K562 (cell line): ENCODE measurements around the gene ACAP2. TPM values are rescaled to one million over a fixed set of nuclear protein-coding genes. Genes with fewer than 3 reads are reported as not detected.

Experiments
- CHD4 ChIP-seq: fragments of 200-600 bp; sonication (generic); IDR thresholded peaks from 3 replicates; pipeline ENCODE4 v1.6.1; 2012; ENCODE audit warnings: low read depth, mild to moderate bottlenecking, mixed read lengths, low read length, inconsistent platforms; ENCODE audit not compliant: insufficient read depth, insufficient replicate concordance, poor library complexity, severe bottlenecking
- CUX1 ChIP-seq: fragments of 200-800 bp; sonication (Bioruptor generic); IDR thresholded peaks from 2 replicates; pipeline ENCODE4 v1.6.1; 2016; ENCODE audit warnings: missing genetic modification characterization, missing compliant biosample characterization
- CXXC5 ChIP-seq: fragments of 250-450 bp; sonication (Bioruptor Pico); IDR thresholded peaks from 2 replicates; pipeline ENCODE4 v1.8.0; 2022; ENCODE audit warnings: inconsistent platforms, mild to moderate bottlenecking, moderate library complexity
- GABPB1 ChIP-seq: sonication (generic); formaldehyde crosslinking; IDR thresholded peaks from 2 replicates; pipeline ENCODE4 v1.8.0; 2022; ENCODE audit warnings: mild to moderate bottlenecking, missing genetic modification reagents
- HES1 ChIP-seq: fragments of 450-650 bp; IDR thresholded peaks from 2 replicates; pipeline ENCODE4 v1.6.1; 2016; ENCODE audit warnings: low read depth, mild to moderate bottlenecking, moderate library complexity
- NCOR1 ChIP-seq: fragments of 450-650 bp; IDR thresholded peaks from 2 replicates; pipeline ENCODE4 v1.6.1; 2016; ENCODE audit warnings: mild to moderate bottlenecking, moderate library complexity
- POLR3A ChIP-seq: IDR thresholded peaks from 2 replicates; pipeline ENCODE4 v1.6.1; 2011; ENCODE audit warnings: borderline replicate concordance, mild to moderate bottlenecking, moderate library complexity; ENCODE audit not compliant: insufficient read length, insufficient read depth; ENCODE audit errors: extremely low read depth
- RBFOX2 ChIP-seq: fragments of 200-400 bp; formaldehyde crosslinking; IDR thresholded peaks from 2 replicates; pipeline ENCODE4 v1.6.1; 2017; ENCODE audit warnings: low read depth, mild to moderate bottlenecking, low read length, moderate library complexity
- THAP7 ChIP-seq: fragments of 250-450 bp; sonication (Bioruptor Pico); IDR thresholded peaks from 2 replicates; pipeline ENCODE4 v1.5.0; 2021
- ZHX1 ChIP-seq: fragments of 150-350 bp; conservative IDR thresholded peaks from 2 replicates; pipeline ENCODE4 v1.6.1; 2014; ENCODE audit warnings: low read length
- ZNF232 ChIP-seq: sonication (generic); formaldehyde crosslinking; IDR thresholded peaks from 2 replicates; pipeline ENCODE4 v1.8.0; 2022; ENCODE audit warnings: mild to moderate bottlenecking, missing genetic modification reagents
- ZNF280B ChIP-seq: fragments of 250-450 bp; sonication (Bioruptor Pico); IDR thresholded peaks from 2 replicates; pipeline ENCODE4 v1.5.1; 2021; ENCODE audit warnings: mild to moderate bottlenecking
- ZNF282 ChIP-seq: sonication (generic); formaldehyde crosslinking; IDR thresholded peaks from 2 replicates; pipeline ENCODE4 v1.8.1; 2023; ENCODE audit warnings: missing genetic modification reagents
- ZNF436 ChIP-seq: fragments of 250-450, 450-650 bp; sonication (Bioruptor Pico); formaldehyde crosslinking; IDR thresholded peaks from 2 replicates; pipeline ENCODE4 v1.7.0; 2020; ENCODE audit warnings: mild to moderate bottlenecking
- polyA plus RNA-seq, 8 experiments: library from polyadenylated mRNA; depleted of rRNA in 4 of 8; stranded (reverse) in 5 of 8; unstranded in 3 of 8; fragments of >200 nt; fragmentation: Nextera tagmentation in 2 of 8; fragmentation: Illumina TruSeq in 1 of 8; extraction: Ambion mirVana in 2 of 8; extraction: Trizol in 1 of 8; gene quantifications; 2 replicates each; pipeline versions ENCODE4 v1.2.1 to v1.2.3, GENCODE V29; 2011 to 2014; ENCODE audit warnings: inconsistent platforms in 1 of 8, missing spikeins in 1 of 8
- total RNA-seq, 7 experiments: library from RNA; depleted of rRNA in 6 of 7; stranded (reverse); fragments of >200 nt in 6 of 7; fragmentation: Illumina TruSeq in 2 of 7; extraction: Trizol in 2 of 7; gene quantifications; 2 replicates each; pipeline versions ENCODE4 v1.2.1 to v1.2.3, GENCODE V29; 2011 to 2021; ENCODE audit warnings: low replicate concordance in 1 of 7

Gene ACAP2
- total and polyA plus RNA-seq, 9 of the 15 experiments (the other 6 are each of a cell fraction or from before 2014, with no cell fraction given): 10.6 to 52.7 (median 34.4) TPM

GRCh38 chr3:195352895-195353488 is 89.8 kb downstream of the ACAP2 start (continued):
- TF ChIP-seq ZNF282 (CRISPR knock-in tag): no peak
- no peak for TF ChIP-seq THAP7 (CRISPR knock-in tag)
- TF ChIP-seq ZNF436 (CRISPR knock-in tag): no peak
- TF ChIP-seq RBFOX2: no peak; the same call in 1 of the 2 replicates
- no peak for TF ChIP-seq NCOR1
- peak; percentile 75 for TF ChIP-seq CXXC5 (CRISPR knock-in tag)
- TF ChIP-seq POLR3A: no peak
- no peak for TF ChIP-seq ZNF280B (CRISPR knock-in tag)
- TF ChIP-seq GABPB1: no peak
- TF ChIP-seq ZNF232 (CRISPR knock-in tag): no peak
- TF ChIP-seq CHD4: no peak
- TF ChIP-seq HES1: no peak
- no peak for TF ChIP-seq CUX1 (CRISPR knock-in tag)
- no peak for TF ChIP-seq ZHX1
